Body of pancreas (tissue), 4 donors: Measurements from ENCODE around the gene GTF2IRD1.

Experiments
- POLR2A ChIP-seq, 3 donors: fragments of 450-650 bp; IDR thresholded peaks; one replicate each; pipeline ENCODE4 v1.6.1; 2016; ENCODE audit warnings: antibody characterized with exemption in 3 of 3, mild to moderate bottlenecking in 2 of 3
- TF ChIP-seq, protein P1 (sequence below), 7 experiments: fragments of 450-650 bp in 4 of 7; fragments of 200-600 bp in 3 of 7; sonication (generic) in 3 of 7; IDR thresholded peaks; one replicate each; pipeline ENCODE4 v1.5.1; 2016 to 2019; ENCODE audit warnings: antibody characterized with exemption in 7 of 7

DNA sequence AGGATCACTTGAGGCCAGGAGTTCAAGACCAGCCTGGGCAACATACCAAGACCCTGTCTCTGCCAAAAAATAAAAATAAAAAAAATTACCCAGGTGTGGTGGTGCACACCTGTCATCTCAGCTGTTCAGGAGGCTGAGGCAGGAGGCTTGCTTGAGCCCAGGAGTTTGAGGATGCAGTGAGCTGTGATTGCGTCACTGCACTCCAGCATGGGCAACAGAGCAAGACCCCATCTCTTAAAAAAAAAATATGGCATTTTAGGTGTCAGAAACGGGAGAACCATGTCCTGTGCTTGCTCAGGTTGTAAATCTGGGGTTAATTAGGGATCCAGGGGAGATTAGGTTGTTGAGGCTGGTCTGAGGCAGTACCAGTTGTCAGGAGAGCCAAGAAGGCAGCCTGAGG is 64.9 kb downstream of the GTF2IRD1 start:
- TF ChIP-seq, protein P1, sequence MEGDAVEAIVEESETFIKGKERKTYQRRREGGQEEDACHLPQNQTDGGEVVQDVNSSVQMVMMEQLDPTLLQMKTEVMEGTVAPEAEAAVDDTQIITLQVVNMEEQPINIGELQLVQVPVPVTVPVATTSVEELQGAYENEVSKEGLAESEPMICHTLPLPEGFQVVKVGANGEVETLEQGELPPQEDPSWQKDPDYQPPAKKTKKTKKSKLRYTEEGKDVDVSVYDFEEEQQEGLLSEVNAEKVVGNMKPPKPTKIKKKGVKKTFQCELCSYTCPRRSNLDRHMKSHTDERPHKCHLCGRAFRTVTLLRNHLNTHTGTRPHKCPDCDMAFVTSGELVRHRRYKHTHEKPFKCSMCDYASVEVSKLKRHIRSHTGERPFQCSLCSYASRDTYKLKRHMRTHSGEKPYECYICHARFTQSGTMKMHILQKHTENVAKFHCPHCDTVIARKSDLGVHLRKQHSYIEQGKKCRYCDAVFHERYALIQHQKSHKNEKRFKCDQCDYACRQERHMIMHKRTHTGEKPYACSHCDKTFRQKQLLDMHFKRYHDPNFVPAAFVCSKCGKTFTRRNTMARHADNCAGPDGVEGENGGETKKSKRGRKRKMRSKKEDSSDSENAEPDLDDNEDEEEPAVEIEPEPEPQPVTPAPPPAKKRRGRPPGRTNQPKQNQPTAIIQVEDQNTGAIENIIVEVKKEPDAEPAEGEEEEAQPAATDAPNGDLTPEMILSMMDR (IDR thresholded peaks at IDR 0.05), result no peak
- no peak for TF ChIP-seq POLR2A (IDR thresholded peaks at IDR 0.05)
